Chondrocyte (in vitro differentiated cells): ENCODE data around the gene EPB41L3. TPM values are rescaled to one million over a fixed set of nuclear protein-coding genes. Genes with fewer than 3 reads are reported as not detected.

ENCODE experiments used
- DNase-seq: peaks from one replicate; pipeline ENCODE4 v3.0.0; 2021; ENCODE audit warnings: mixed read lengths, low spot score
- H3K27ac Mint-ChIP-seq: one replicate; pipeline ENCODE4 v1.8.0; 2021; ENCODE audit warnings: mild to moderate bottlenecking, moderate library complexity, mixed read lengths; ENCODE audit not compliant: unreplicated experiment
- H3K27me3 Mint-ChIP-seq: 2 replicates; pipeline ENCODE4 v1.8.0; 2021; ENCODE audit warnings: low read depth, mixed read lengths
- H3K36me3 Mint-ChIP-seq: 2 replicates; pipeline ENCODE4 v1.8.0; 2021; ENCODE audit warnings: low read depth, mixed read lengths
- H3K4me1 Mint-ChIP-seq: 2 replicates; pipeline ENCODE4 v1.8.0; 2021; ENCODE audit warnings: low read depth, mild to moderate bottlenecking, mixed read lengths
- H3K4me3 Mint-ChIP-seq: one replicate; pipeline ENCODE4 v1.8.0; 2021; ENCODE audit warnings: mild to moderate bottlenecking, moderate library complexity, mixed read lengths; ENCODE audit not compliant: unreplicated experiment
- H3K9me3 Mint-ChIP-seq: 2 replicates; pipeline ENCODE4 v1.8.0; 2021; ENCODE audit warnings: low read depth, mixed read lengths
- total RNA-seq: library from RNA; stranded (reverse); gene quantifications from 3 replicates; pipeline ENCODE4 v1.2.1, GENCODE V29; 2021
- TF ChIP-seq, protein P1 (sequence below): fragments of 200-600 bp; sonication (generic); IDR thresholded peaks from 2 replicates; pipeline ENCODE4 v1.5.0; 2021; ENCODE audit warnings: antibody characterized with exemption, mild to moderate bottlenecking, moderate library complexity

The EPB41L3 gene
- total RNA-seq, 1 donor from 2014 or later = 61.1 TPM

DNA sequence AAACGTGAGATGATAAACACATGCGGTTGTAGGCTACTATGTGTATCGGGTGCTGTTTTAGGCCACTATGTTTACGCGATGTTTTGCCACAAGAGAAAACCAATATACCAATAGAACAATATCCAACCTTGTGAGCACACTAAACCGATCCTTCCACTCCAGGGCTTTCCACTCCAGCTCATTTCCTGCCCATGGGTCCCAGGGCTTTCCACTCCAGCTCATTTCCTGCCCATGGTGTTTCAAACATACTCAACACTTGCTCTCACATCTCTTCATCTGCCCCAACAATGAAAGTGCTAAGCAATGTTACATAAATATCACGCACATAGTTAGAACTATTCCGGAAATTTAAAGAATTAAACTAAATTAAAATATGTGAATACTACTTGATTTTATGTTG lies 80.0 kb downstream of the EPB41L3 start:
- TF ChIP-seq, protein P1, sequence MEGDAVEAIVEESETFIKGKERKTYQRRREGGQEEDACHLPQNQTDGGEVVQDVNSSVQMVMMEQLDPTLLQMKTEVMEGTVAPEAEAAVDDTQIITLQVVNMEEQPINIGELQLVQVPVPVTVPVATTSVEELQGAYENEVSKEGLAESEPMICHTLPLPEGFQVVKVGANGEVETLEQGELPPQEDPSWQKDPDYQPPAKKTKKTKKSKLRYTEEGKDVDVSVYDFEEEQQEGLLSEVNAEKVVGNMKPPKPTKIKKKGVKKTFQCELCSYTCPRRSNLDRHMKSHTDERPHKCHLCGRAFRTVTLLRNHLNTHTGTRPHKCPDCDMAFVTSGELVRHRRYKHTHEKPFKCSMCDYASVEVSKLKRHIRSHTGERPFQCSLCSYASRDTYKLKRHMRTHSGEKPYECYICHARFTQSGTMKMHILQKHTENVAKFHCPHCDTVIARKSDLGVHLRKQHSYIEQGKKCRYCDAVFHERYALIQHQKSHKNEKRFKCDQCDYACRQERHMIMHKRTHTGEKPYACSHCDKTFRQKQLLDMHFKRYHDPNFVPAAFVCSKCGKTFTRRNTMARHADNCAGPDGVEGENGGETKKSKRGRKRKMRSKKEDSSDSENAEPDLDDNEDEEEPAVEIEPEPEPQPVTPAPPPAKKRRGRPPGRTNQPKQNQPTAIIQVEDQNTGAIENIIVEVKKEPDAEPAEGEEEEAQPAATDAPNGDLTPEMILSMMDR = no peak
- H3K27ac Mint-ChIP-seq = peak overlapping the region; percentile 7
- H3K27me3 Mint-ChIP-seq = no peaks in the 10 kb centered on the region
- DNase-seq = no peak
- H3K36me3 Mint-ChIP-seq = no peaks in the 10 kb centered on the region
- H3K4me3 Mint-ChIP-seq = no peak overlapping the region
- H3K9me3 Mint-ChIP-seq = no peaks in the 10 kb centered on the region
- peaks cover 32% of the 10 kb centered on the region for H3K4me1 Mint-ChIP-seq

DNA sequence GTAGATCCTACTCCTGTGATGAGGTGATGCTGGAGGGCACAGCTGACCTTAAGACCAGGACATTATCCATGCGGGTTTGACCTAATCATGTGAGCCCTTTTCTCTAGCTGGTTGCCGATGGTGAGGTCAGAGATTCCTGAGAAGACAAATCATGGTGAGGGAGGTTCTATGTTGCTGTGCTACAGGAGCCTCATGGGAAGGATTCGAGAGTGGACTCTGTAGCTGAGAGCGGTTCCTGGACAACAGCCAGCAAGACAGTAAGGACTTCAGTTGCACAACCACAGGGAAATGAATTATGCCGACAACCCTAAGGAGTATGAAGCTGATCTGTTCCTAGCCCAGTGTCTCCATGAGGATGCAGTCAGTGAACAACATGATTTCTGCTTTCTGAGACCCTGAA lies 80.4 kb downstream of the EPB41L3 start:
- TF ChIP-seq, protein P1 = no peak
- Mint-ChIP-seq H3K4me3 (no peak overlapping the region), H3K9me3 (no peaks in the 10 kb centered on the region), H3K27me3 (no peaks in the 10 kb centered on the region), H3K27ac (peak overlapping the region; percentile 4), H3K36me3 (no peaks in the 10 kb centered on the region), H3K4me1 (peaks cover 32% of the 10 kb centered on the region)
- no peak for DNase-seq

DNA sequence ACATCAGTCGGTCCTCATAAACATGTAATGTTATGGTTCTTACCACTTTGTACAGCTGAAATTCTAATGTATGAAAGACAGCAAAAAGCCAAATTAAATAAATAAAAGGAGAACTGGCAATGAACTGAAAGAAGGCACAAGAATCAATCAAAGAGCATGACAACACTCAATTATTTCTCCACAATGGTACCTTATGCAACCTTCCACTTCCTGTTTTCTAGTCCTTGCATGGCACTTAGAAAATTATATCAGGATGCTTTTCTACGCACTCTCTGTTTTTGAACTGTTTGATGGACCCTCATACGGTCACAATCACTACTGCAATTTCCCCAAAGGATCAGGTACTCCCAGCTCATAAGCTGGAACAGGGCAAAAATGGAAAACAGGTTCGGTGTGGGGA lies 81.6 kb downstream of the EPB41L3 start:
- no peak for DNase-seq
- no peaks in the 10 kb centered on the region for H3K27me3 Mint-ChIP-seq
- H3K4me3 Mint-ChIP-seq = no peak overlapping the region
- H3K4me1 Mint-ChIP-seq = peaks cover 38% of the 10 kb centered on the region
- no peaks in the 10 kb centered on the region for H3K36me3 Mint-ChIP-seq
- H3K27ac Mint-ChIP-seq = no peak overlapping the region
- TF ChIP-seq, protein P1 = no peak
- no peaks in the 10 kb centered on the region for H3K9me3 Mint-ChIP-seq

DNA sequence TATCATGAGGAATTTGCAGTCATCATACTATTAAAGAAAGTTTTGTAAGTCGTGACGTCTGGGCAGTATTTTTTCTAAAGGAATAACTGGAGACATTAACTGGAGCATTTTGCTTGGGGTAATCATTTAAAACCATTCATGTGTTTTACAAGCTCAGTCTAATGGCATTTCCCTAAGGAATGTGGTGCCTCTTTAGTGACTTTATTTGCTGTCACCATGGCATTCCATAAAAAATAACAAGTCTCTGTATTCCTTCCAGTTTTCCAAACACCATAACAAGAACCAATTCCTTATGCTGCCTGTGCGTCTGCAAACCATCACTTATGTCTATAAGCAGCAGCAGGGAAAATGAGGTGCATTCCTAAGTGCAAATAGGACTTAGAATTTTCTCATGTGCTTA lies 82.8 kb downstream of the EPB41L3 start:
- TF ChIP-seq, protein P1 = no peak
- peaks cover 50% of the 10 kb centered on the region for H3K4me1 Mint-ChIP-seq
- no peak for DNase-seq
- H3K9me3 Mint-ChIP-seq = no peaks in the 10 kb centered on the region
- H3K27me3 Mint-ChIP-seq = no peaks in the 10 kb centered on the region
- no peak overlapping the region for H3K27ac Mint-ChIP-seq
- no peaks in the 10 kb centered on the region for H3K36me3 Mint-ChIP-seq
- no peak overlapping the region for H3K4me3 Mint-ChIP-seq

DNA sequence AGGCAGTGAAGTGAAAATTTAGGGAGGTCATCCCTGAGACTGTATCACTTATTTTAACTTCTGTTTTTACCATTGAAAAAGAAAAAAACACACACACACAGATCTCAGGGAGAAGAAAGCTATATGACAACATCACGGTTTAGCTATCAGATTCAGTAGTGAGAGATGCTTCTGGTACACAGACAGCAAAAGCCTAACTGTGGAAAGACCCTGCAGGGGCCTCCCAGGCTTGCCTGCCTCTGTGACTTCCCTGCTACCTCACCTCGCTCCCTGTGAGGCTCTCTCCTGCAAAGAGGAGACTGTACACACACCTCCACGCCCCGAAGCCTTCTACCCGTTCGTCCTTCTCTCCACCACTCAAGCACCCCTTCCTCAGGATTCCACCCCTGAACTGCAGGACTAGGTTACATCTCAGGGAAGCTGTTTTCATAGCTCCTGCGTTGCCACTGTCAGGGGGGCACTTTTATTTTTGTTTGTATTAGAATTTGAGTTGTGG lies 86.3 kb downstream of the EPB41L3 start:
- Mint-ChIP-seq H3K27me3 (no peaks in the 10 kb centered on the region), H3K4me3 (no peak overlapping the region), H3K9me3 (no peaks in the 10 kb centered on the region), H3K27ac (no peak overlapping the region), H3K36me3 (peaks cover 2% of the 10 kb centered on the region), H3K4me1 (peaks cover 43% of the 10 kb centered on the region)
- TF ChIP-seq, protein P1 = no peak
- DNase-seq = no peak
